Activated CD4-positive, CD25-positive, alpha-beta regulatory T cell (primary cell): ENCODE data around the gene EPS8L1.

ENCODE experiments used
- DNase-seq, 4 experiments: peaks; one replicate each; lab custom pipeline; 2025; lab: John Stamatoyannopoulos, UW

EPS8L1 gene

DNA sequence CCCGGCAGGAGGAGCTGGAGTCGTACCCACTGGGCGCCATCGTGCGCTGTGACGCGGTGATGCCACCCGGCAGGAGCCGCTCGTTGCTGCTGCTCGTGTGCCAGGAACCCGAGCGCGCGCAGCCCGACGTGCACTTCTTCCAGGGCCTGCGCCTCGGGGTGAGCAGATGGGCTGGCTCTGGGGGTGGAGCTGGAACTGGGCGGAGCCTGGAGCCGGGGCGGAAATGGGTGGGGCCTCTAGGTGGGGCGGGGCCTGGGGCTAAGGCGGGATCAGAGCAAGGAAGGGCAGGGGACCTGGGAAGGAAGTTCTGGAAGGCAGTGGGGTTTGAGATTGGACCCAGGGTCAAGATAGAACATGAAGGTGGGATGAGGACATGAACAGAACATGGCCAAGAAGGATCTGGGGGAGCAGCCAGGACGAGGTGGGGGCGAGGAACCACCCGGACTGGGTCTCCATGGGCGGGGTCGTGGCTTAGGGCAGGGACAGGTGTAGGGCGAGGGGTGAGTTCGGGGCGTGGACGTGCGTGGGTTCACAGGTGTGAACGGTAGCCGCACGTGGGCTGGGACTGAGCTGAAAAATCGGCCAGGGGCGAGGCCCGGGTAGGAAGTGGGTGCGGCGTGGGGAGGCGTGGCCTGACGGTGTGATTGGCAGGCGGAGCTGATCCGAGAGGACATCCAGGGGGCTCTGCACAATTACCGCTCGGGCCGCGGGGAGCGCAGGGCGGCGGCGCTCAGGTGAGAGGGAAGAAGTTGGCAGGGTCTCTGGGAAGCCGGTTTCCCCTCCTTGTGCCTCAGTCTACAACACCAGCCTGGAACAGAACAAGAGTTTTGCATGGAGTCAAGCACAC, 4.7 kb downstream of the EPS8L1 start:
- peak; percentile 23 to 41 (median 34) for DNase-seq

GRCh38 chr19:55080968-55081769, 5.5 kb downstream of the EPS8L1 start:
- peak; percentile 65 to 79 (median 70) for DNase-seq

GRCh38 chr19:55081770-55082019, 6.0 kb downstream of the EPS8L1 start:
- no peak for DNase-seq

GRCh38 chr19:55082020-55082851, 6.6 kb downstream of the EPS8L1 start:
- peak in 1 of 4 experiments; percentile 15 for DNase-seq

DNA sequence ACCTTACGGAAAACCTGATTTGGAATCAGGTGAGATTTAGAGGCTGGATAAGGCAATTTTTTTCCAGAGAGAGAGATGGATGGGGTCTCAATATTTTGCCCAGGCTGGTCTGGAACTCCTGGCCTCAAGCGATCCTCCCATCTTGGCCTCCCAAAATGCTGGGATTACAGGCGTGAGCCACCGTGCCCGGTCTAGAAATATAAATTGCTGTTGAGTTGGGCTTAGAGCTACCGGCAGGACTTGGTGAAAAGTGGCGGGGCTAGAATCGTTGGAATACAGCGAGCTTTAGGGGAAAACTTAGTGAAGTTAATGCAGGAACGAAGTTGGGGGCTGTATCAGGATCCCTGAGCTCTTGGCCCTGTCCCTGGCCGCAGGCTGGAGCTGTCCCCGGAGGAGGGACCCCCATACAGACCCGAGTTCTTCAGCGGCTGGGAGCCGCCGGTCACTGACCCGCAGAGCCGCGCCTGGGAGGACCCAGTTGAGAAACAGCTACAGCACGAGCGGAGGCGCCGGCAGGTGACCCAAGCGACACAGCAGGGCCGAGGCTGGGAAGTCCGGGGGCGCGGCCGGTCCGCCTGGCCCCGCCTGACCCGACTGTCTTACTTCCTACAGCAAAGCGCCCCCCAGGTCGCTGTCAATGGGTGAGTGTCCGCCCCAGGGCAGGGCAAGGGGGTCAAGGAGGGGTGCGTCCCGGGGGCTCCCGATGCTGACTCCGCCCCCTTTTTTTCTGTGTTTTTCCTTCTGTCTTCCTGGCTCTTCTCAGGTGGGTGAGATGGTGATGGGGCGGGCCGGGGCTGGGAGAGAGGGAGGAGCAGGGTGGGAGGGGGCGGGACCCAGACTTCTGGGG, 7.6 kb downstream of the EPS8L1 start:
- DNase-seq = no peak

GRCh38 chr19:55084416-55084815, 8.7 kb downstream of the EPS8L1 start:
- DNase-seq = no peak

- no peak for DNase-seq
These were observed 10.4 kb downstream of the EPS8L1 start for GRCh38 chr19:55085923-55086715.

GRCh38 chr19:55086730-55087541, 11.3 kb downstream of the EPS8L1 start:
- peak in 1 of 4 experiments; percentile 29 for DNase-seq

DNA sequence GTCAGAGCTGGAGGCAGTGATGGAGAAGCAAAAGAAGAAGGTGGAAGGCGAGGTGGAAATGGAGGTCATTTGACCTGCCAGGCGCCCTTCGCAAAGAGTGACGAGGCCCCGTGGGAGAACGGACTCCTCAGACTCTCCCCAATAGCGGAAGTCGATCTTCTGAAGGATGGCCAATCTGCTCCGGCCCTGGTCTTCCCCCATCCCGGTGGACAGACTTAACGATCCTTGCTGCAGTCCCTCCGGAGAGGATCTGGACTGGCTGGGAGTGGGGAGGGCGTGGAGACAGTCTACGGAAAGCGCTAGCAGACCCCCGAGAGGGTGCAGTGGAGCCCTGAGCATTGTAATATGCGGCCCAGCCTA, 11.9 kb downstream of the EPS8L1 start:
- no peak for DNase-seq

DNA sequence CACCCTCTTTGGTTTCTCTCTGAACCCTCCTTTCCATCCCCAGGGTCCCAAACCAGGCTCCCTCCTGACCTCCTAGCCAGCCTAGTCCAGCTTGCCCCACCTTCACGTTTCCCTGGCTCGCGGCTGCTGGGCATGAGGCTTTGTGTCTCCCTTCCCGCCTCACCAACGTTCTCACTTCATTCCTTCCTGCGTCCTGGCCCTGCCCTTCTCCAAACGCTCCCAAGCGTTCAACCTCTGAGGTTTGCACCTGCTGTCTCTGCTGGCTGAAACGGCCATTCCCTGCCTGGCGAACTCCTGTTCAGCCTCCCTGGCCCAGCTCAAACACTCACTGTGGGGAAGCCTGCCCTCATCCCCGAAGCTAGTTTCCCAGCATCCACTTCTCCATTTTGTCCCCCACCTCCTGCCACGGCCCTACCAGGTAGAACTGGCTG, 12.4 kb downstream of the EPS8L1 start:
- no peak for DNase-seq

GRCh38 chr19:55088543-55089341, 13.1 kb downstream of the EPS8L1 start:
- peak; percentile 43 to 92 (median 66) for DNase-seq

- no peak for DNase-seq
These were observed 13.8 kb downstream of the EPS8L1 start for GRCh38 chr19:55089342-55089944.

GRCh38 chr19:55090564-55090963, 14.9 kb downstream of the EPS8L1 start:
- no peak for DNase-seq

GRCh38 chr19:55091126-55091910, 15.6 kb downstream of the EPS8L1 start:
- DNase-seq = no peak

DNA sequence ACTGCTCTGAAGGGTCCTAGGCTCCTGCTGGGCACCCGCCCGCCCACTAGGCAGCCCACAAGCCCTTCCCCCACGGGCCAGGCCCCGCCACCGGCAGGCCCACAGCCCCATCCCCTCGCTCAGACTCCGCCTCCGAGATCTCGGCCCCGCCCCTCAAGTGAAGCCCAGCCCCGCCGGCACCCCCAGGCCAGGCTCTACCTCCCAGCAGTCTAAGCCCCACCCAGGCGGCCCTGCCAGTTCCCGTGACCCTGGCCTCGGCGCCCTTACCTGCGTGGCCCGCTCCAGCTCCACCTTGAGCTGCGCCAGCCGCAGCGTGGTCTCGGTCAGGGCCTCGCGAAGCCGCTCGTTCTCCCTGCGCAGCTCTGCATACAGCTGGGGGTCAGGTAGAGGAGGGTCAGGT, 16.3 kb downstream of the EPS8L1 start:
- no peak for DNase-seq

GRCh38 chr19:55092423-55093318, 17.0 kb downstream of the EPS8L1 start:
- no peak for DNase-seq
